Measurements from ENCODE around the gene KRTAP10-6.

DNA sequence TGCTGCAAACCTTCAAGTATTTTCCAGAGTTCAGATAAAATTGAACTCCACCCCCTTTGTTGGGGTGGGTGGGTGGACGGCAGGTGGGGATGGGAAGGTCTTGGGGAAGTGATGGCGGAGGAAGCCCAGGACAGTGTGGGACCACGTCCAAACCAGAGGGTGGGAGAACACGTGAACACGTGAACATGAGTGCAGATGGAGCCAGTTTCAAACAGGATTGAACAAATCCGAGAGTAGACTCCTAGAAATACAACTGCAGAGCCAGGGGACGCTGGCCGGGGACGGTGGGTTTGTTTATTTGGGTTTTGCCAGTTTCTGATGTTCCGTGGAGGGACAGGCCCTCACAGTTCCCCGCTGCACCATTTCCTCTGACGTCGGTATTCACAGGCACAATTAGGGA, 43.9 kb downstream of the KRTAP10-6 start:
- TF ChIP-seq, protein P1, sequence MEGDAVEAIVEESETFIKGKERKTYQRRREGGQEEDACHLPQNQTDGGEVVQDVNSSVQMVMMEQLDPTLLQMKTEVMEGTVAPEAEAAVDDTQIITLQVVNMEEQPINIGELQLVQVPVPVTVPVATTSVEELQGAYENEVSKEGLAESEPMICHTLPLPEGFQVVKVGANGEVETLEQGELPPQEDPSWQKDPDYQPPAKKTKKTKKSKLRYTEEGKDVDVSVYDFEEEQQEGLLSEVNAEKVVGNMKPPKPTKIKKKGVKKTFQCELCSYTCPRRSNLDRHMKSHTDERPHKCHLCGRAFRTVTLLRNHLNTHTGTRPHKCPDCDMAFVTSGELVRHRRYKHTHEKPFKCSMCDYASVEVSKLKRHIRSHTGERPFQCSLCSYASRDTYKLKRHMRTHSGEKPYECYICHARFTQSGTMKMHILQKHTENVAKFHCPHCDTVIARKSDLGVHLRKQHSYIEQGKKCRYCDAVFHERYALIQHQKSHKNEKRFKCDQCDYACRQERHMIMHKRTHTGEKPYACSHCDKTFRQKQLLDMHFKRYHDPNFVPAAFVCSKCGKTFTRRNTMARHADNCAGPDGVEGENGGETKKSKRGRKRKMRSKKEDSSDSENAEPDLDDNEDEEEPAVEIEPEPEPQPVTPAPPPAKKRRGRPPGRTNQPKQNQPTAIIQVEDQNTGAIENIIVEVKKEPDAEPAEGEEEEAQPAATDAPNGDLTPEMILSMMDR (conservative IDR thresholded peaks at IDR 0.05 in 1 of 2, IDR thresholded peaks at IDR 0.05 in 1 of 2; ENCODE audit: low read depth in 1 of 2, low read length in 2 of 2): no peak
- TF ChIP-seq EZH2 (IDR thresholded peaks at IDR 0.05; ENCODE audit: low read length, missing control alignments): no peak
